Effector memory CD4-positive, alpha-beta T cell (primary cell): ENCODE data around the gene ZNF248.

Experiments used
- DNase-seq, 3 donors: peaks; one replicate each; pipeline ENCODE4 v3.0.0-alpha.2; 2020
- H3K27ac ChIP-seq: 2 replicates; pipeline ENCODE4 v1.7.0; 2013; ENCODE audit warnings: mild to moderate bottlenecking, low read length, moderate library complexity; ENCODE audit not compliant: insufficient read depth, poor library complexity, severe bottlenecking
- H3K27me3 ChIP-seq: replicated peaks from 2 replicates; pipeline ENCODE4 v1.7.0; 2013; ENCODE audit warnings: mild to moderate bottlenecking, low read length; ENCODE audit not compliant: insufficient read depth, control insufficient read depth, poor library complexity, severe bottlenecking
- H3K36me3 ChIP-seq: 2 replicates; pipeline ENCODE4 v1.7.0; 2013; ENCODE audit warnings: mild to moderate bottlenecking, low read length, moderate library complexity; ENCODE audit not compliant: control insufficient read depth, insufficient read depth
- H3K4me1 ChIP-seq: 2 replicates; pipeline ENCODE4 v1.7.0; 2013; ENCODE audit warnings: low read length, mild to moderate bottlenecking; ENCODE audit not compliant: control insufficient read depth, insufficient read depth, poor library complexity, severe bottlenecking
- H3K4me3 ChIP-seq: 2 replicates; pipeline ENCODE4 v1.7.0; 2013; ENCODE audit warnings: low read length, low read depth, mild to moderate bottlenecking; ENCODE audit not compliant: insufficient read depth, poor library complexity, severe bottlenecking
- H3K9me3 ChIP-seq: 2 replicates; pipeline ENCODE4 v1.7.0; 2013; ENCODE audit warnings: mild to moderate bottlenecking, low read length, moderate library complexity; ENCODE audit not compliant: control insufficient read depth

Gene ZNF248

GRCh38 chr10:37831495-37832333, 25.7 kb downstream of the ZNF248 start:
- no peak for DNase-seq
- no peaks in the 10 kb centered on the region for H3K27me3 ChIP-seq
- peaks cover 45% of the 10 kb centered on the region for H3K9me3 ChIP-seq
- H3K4me3 ChIP-seq: no peak overlapping the region
- H3K36me3 ChIP-seq: peaks cover 67% of the 10 kb centered on the region
- no peaks in the 10 kb centered on the region for H3K4me1 ChIP-seq
- H3K27ac ChIP-seq: no peak overlapping the region

DNA sequence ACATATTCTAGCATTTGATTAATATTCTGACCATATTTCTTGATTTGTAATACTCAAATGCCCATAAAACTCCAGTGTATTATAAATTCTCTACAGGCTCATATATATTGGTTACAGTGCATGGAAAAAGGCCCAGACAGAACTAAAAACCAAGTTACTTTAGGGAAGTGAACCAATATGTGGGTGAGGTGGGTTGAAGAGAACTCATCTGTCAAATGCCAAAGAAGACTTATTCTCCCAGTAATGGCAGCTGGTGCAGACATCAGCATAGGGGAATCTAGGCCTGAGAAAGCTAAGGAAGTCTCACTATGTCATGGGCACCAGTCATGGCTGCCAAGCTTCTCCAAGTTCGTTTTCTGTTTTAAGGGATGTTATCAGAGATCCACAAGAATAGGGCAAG, 30.6 kb downstream of the ZNF248 start:
- Histone ChIP-seq H3K4me1 (no peaks in the 10 kb centered on the region), H3K27me3 (no peaks in the 10 kb centered on the region), H3K27ac (no peak overlapping the region), H3K4me3 (no peak overlapping the region), H3K36me3 (peaks cover 32% of the 10 kb centered on the region), H3K9me3 (peaks cover 29% of the 10 kb centered on the region)
- DNase-seq: no peak

GRCh38 chr10:37821237-37821636, 36.2 kb downstream of the ZNF248 start:
- H3K4me3 ChIP-seq: no peak overlapping the region
- no peaks in the 10 kb centered on the region for H3K36me3 ChIP-seq
- no peak for DNase-seq
- H3K27ac ChIP-seq: no peak overlapping the region
- H3K9me3 ChIP-seq: peaks cover 17% of the 10 kb centered on the region
- H3K4me1 ChIP-seq: no peaks in the 10 kb centered on the region
- H3K27me3 ChIP-seq: no peaks in the 10 kb centered on the region

DNA sequence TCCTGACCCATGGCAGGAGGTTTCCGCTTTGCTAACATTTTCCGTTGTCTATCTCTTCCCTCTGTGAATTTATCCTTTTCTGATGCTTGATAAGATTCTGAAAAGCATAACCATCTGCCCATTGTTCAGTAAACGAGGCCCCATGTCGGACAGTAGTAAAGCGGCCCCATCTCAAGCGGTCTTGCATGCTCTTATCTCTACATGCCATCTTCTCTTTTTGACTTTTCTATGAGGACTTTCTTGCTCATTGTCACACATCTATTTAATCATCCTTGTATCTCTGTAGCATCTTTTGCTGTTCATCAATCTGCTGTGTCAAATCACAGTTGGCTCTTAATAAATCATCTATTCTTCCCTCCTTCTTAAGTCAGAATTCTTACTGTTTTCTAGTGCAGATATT, 37.6 kb downstream of the ZNF248 start:
- H3K4me1 ChIP-seq: no peaks in the 10 kb centered on the region
- no peak for DNase-seq
- no peaks in the 10 kb centered on the region for H3K27me3 ChIP-seq
- no peak overlapping the region for H3K4me3 ChIP-seq
- H3K27ac ChIP-seq: no peak overlapping the region
- peaks cover 19% of the 10 kb centered on the region for H3K9me3 ChIP-seq
- H3K36me3 ChIP-seq: no peaks in the 10 kb centered on the region

GRCh38 chr10:37816290-37816689, 41.1 kb downstream of the ZNF248 start:
- no peak for DNase-seq
- Histone ChIP-seq H3K27me3 (no peaks in the 10 kb centered on the region), H3K4me3 (no peak overlapping the region), H3K9me3 (peaks cover 26% of the 10 kb centered on the region), H3K36me3 (no peaks in the 10 kb centered on the region), H3K27ac (no peak overlapping the region), H3K4me1 (no peaks in the 10 kb centered on the region)

- no peak for DNase-seq
- Histone ChIP-seq H3K4me3 (no peak overlapping the region), H3K9me3 (peaks cover 22% of the 10 kb centered on the region), H3K27me3 (no peaks in the 10 kb centered on the region), H3K4me1 (no peaks in the 10 kb centered on the region), H3K36me3 (no peaks in the 10 kb centered on the region), H3K27ac (no peak overlapping the region)
Measured at GRCh38 chr10:37813763-37814162, 43.6 kb downstream of the ZNF248 start.

GRCh38 chr10:37812290-37812689, 45.1 kb downstream of the ZNF248 start:
- H3K27ac ChIP-seq: no peak overlapping the region
- H3K27me3 ChIP-seq: no peaks in the 10 kb centered on the region
- peaks cover 14% of the 10 kb centered on the region for H3K9me3 ChIP-seq
- no peak overlapping the region for H3K4me3 ChIP-seq
- no peaks in the 10 kb centered on the region for H3K36me3 ChIP-seq
- no peak for DNase-seq
- H3K4me1 ChIP-seq: no peaks in the 10 kb centered on the region

- Histone ChIP-seq H3K9me3 (no peaks in the 10 kb centered on the region), H3K4me3 (no peak overlapping the region), H3K27me3 (no peaks in the 10 kb centered on the region), H3K36me3 (no peaks in the 10 kb centered on the region), H3K27ac (no peak overlapping the region), H3K4me1 (no peaks in the 10 kb centered on the region)
- DNase-seq: no peak
Measured at GRCh38 chr10:37803269-37803668, 54.1 kb downstream of the ZNF248 start.

- H3K36me3 ChIP-seq: no peaks in the 10 kb centered on the region
- no peak for DNase-seq
- H3K4me3 ChIP-seq: no peak overlapping the region
- H3K27me3 ChIP-seq: no peaks in the 10 kb centered on the region
- H3K4me1 ChIP-seq: no peaks in the 10 kb centered on the region
- H3K9me3 ChIP-seq: no peaks in the 10 kb centered on the region
- no peak overlapping the region for H3K27ac ChIP-seq
Measured at GRCh38 chr10:37801557-37801956, 55.9 kb downstream of the ZNF248 start.

DNA sequence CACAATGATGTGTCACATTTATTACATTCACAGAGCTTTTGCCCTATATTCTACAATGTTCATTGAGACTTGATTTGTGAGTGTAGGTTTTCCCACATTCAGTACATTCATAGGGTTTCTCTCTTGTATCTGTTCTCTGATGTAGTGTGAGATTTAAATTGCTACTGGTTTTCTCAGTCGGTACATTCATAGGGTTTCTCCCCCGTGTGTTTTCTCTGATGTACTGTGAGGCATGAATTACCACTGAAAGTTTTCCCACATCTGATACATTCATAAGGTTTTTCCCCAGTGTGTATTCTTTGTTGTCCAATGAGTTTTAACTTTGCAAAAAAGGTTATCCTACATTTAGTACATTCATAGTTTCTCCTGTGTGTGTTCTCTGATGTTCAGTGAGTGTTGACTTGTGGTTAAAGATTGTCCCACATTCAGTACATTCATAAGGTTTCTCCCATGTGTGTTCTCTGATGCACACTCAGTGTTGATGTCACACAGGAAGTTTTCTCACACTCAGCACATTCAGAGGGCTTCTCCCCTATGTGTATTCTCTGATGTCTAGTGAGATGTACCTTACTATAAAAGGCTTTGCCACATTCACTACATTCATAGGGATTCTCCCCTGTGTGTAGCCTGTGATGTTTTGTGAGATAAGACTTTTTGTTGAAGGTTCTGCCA, 63.0 kb downstream of the ZNF248 start:
- Histone ChIP-seq H3K27me3 (no peaks in the 10 kb centered on the region), H3K4me1 (no peaks in the 10 kb centered on the region), H3K27ac (no peak overlapping the region), H3K9me3 (peaks cover 9% of the 10 kb centered on the region), H3K36me3 (no peaks in the 10 kb centered on the region), H3K4me3 (no peak overlapping the region)
- no peak for DNase-seq
